SK-N-DZ (cell line): ENCODE measurements around the gene PPFIA2.
A peak's percentile ranks its signal among the peaks of the same experiment; 100 is the strongest.

Experiments used
- DNase-seq: peaks from one replicate; pipeline ENCODE4 v3.0.0-alpha.2; 2015; ENCODE audit warnings: low spot score

PPFIA2 gene

GRCh38 chr12:81274637-81275529 is 484.3 kb downstream of the PPFIA2 start:
- DNase-seq: no peak

GRCh38 chr12:81270385-81270784 is 488.8 kb downstream of the PPFIA2 start:
- no peak for DNase-seq

- DNase-seq: no peak
These were observed 496.1 kb downstream of the PPFIA2 start for GRCh38 chr12:81263072-81263471.

- no peak for DNase-seq
These were observed 497.5 kb downstream of the PPFIA2 start for GRCh38 chr12:81261508-81262207.

- no peak for DNase-seq
These were observed 499.8 kb downstream of the PPFIA2 start for GRCh38 chr12:81259360-81259759.

- peak; percentile 62 for DNase-seq
These were observed 501.1 kb downstream of the PPFIA2 start for GRCh38 chr12:81257947-81258551.

GRCh38 chr12:81255947-81256346 is 503.2 kb downstream of the PPFIA2 start:
- no peak for DNase-seq

GRCh38 chr12:81255456-81255855 is 503.7 kb downstream of the PPFIA2 start:
- no peak for DNase-seq

GRCh38 chr12:81253360-81253759 is 505.8 kb downstream of the PPFIA2 start:
- DNase-seq: no peak

GRCh38 chr12:81252228-81252627 is 506.9 kb downstream of the PPFIA2 start:
- DNase-seq: no peak

GRCh38 chr12:81249976-81250375 is 509.2 kb downstream of the PPFIA2 start:
- no peak for DNase-seq

GRCh38 chr12:81245907-81246570 is 513.1 kb downstream of the PPFIA2 start:
- no peak for DNase-seq

- no peak for DNase-seq
These were observed 513.7 kb downstream of the PPFIA2 start for GRCh38 chr12:81245458-81245857.

GRCh38 chr12:81231574-81232368 is 527.4 kb downstream of the PPFIA2 start:
- DNase-seq: no peak

GRCh38 chr12:81229759-81230158 is 529.4 kb downstream of the PPFIA2 start:
- no peak for DNase-seq

GRCh38 chr12:81224626-81225025 is 534.5 kb downstream of the PPFIA2 start:
- DNase-seq: no peak

GRCh38 chr12:81222846-81223592 is 536.1 kb downstream of the PPFIA2 start:
- DNase-seq: no peak

- no peak for DNase-seq
These were observed 537.5 kb downstream of the PPFIA2 start for GRCh38 chr12:81221681-81222080.

- no peak for DNase-seq
These were observed 542.4 kb downstream of the PPFIA2 start for GRCh38 chr12:81216739-81217138.

- DNase-seq: no peak
These were observed 546.0 kb downstream of the PPFIA2 start for GRCh38 chr12:81212996-81213696.
